PC-3 (cell line): ENCODE results near the gene DVL1.

Source experiments
- EZH2 ChIP-seq: fragments of 300-600 bp; sonication (generic); IDR thresholded peaks from one replicate; pipeline ENCODE4 v1.6.1; 2017; ENCODE audit warnings: antibody characterized with exemption, mild to moderate bottlenecking, low read length; ENCODE audit not compliant: unreplicated experiment
- TF ChIP-seq, protein P1 (sequence below): fragments of 300-600 bp; sonication (generic); conservative IDR thresholded peaks from 2 replicates; pipeline ENCODE4 v1.5.1; 2017; ENCODE audit warnings: antibody characterized with exemption, low read depth, mild to moderate bottlenecking, low read length

DNA sequence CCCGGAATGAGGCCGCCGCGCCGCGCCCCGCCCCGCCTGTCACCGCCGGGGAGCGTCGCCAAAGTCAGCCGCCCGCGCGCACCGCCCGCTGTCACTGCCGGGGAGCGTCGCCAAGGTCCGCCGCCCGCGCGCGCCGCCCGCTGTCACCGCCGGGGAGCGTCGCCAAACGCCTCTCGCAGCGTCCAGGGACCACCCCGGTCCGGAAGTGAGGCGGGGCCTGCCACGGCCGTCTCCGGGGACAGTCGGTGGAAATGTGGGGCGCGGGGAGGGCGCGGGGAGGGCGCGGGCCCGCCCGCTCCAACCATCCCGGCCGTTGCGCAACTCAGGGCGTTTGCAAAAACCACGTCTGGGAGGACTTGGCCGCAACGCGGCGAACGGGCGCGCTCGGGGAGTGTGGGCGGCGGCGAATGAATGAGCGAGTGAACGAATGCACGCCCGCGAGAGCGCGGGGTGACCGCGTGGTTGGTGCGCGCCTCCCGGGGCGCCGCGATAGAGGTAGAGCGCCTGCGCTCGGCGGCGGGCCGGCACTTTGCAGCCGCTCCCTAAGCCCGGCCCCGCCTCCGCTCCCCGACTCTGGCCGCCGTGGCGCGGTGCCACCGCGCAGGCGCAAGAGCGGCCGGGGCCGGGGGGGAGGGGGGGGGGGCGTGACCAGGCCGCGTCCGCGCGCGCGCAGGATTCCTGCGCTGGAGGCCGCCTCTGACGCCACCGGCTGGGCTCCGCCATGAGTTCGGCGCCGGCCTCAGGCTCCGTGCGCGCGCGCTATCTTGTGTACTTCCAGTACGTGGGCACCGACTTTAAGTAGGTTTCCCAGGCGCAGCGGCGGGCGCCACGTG, 41.1 kb downstream of the DVL1 start, which contains the start of the genes ACAP3 and PUSL1:
- TF ChIP-seq, protein P1, sequence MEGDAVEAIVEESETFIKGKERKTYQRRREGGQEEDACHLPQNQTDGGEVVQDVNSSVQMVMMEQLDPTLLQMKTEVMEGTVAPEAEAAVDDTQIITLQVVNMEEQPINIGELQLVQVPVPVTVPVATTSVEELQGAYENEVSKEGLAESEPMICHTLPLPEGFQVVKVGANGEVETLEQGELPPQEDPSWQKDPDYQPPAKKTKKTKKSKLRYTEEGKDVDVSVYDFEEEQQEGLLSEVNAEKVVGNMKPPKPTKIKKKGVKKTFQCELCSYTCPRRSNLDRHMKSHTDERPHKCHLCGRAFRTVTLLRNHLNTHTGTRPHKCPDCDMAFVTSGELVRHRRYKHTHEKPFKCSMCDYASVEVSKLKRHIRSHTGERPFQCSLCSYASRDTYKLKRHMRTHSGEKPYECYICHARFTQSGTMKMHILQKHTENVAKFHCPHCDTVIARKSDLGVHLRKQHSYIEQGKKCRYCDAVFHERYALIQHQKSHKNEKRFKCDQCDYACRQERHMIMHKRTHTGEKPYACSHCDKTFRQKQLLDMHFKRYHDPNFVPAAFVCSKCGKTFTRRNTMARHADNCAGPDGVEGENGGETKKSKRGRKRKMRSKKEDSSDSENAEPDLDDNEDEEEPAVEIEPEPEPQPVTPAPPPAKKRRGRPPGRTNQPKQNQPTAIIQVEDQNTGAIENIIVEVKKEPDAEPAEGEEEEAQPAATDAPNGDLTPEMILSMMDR, result 0 out of 2 replicates have a peak, but pooled peaks have one; percentile 10
- no peak for TF ChIP-seq EZH2
